KMS-11 (cell line): ENCODE results near the gene EPYC.

Source experiments
- H2AFZ ChIP-seq: fragments of 200-600 bp; sonication (generic); 2 replicates; pipeline ENCODE4 v1.6.1; 2016; ENCODE audit warnings: antibody characterized with exemption, mixed run types, low read depth
- H3K27ac ChIP-seq: fragments of 200-600 bp; sonication (generic); 2 replicates; pipeline ENCODE4 v1.6.1; 2016; ENCODE audit warnings: mild to moderate bottlenecking, mixed run types
- H3K27me3 ChIP-seq: fragments of 200-600 bp; sonication (generic); 2 replicates; pipeline ENCODE4 v1.6.1; 2017; ENCODE audit warnings: mild to moderate bottlenecking, low read depth, mixed run types, moderate library complexity; ENCODE audit not compliant: insufficient read depth
- H3K36me3 ChIP-seq: fragments of 200-600 bp; sonication (generic); 2 replicates; pipeline ENCODE4 v1.6.1; 2017; ENCODE audit warnings: mild to moderate bottlenecking, mixed run types; ENCODE audit not compliant: insufficient read depth
- H3K4me1 ChIP-seq: fragments of 200-600 bp; sonication (generic); 2 replicates; pipeline ENCODE4 v1.6.1; 2016; ENCODE audit warnings: mild to moderate bottlenecking, low read depth, mixed run types; ENCODE audit not compliant: poor library complexity, severe bottlenecking
- H3K4me2 ChIP-seq: fragments of 200-600 bp; sonication (generic); 2 replicates; pipeline ENCODE4 v1.7.0; 2016; ENCODE audit warnings: mild to moderate bottlenecking, mixed run types
- H3K4me3 ChIP-seq: fragments of 200-600 bp; sonication (generic); IDR thresholded peaks from 2 replicates; pipeline ENCODE4 v1.6.1; 2017; ENCODE audit warnings: low read depth, low read length, mixed read lengths; ENCODE audit not compliant: insufficient read depth
- H3K79me2 ChIP-seq: fragments of 200-600 bp; sonication (generic); 2 replicates; pipeline ENCODE4 v1.6.1; 2016; ENCODE audit warnings: low read depth, mixed run types; ENCODE audit not compliant: insufficient read depth
- H3K9ac ChIP-seq: fragments of 200-600 bp; sonication (generic); 2 replicates; pipeline ENCODE4 v1.6.1; 2016; ENCODE audit warnings: mild to moderate bottlenecking, mixed run types
- H4K20me1 ChIP-seq: fragments of 200-600 bp; sonication (generic); 2 replicates; pipeline ENCODE4 v1.6.1; 2016; ENCODE audit warnings: mild to moderate bottlenecking, mixed run types; ENCODE audit not compliant: insufficient read depth
- CTCF ChIP-seq: fragments of 200-600 bp; sonication (generic); conservative IDR thresholded peaks from 2 replicates; pipeline ENCODE4 v1.6.1; 2017; ENCODE audit warnings: low read depth, mild to moderate bottlenecking, antibody characterized with exemption, low read length, moderate library complexity, mixed read lengths

Gene EPYC

DNA sequence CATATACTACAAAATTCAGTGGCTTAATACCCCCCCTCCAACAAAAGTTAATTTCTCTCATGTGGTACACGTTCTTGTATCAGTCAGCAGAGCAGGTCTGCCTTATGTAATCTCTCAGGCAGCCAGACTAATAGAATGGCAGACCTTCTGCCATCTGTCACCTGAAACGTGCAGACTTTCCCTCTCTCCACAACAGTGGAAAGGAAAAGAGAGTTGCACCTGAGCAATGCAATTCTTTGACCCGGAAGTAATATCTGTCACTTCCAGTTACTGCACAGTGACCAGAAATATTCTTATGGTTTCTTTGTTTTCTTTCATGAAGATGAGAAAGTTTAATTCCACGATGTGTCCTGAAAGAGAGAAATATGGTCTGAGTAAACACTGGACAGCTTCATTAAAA, 38.6 kb upstream of the EPYC start:
- no peak overlapping the region for H3K4me2 ChIP-seq
- H3K9ac ChIP-seq: no peak overlapping the region
- no peak overlapping the region for H2AFZ ChIP-seq
- no peaks in the 10 kb centered on the region for H3K79me2 ChIP-seq
- H3K4me1 ChIP-seq: no peaks in the 10 kb centered on the region
- H4K20me1 ChIP-seq: no peaks in the 10 kb centered on the region
- no peaks in the 10 kb centered on the region for H3K36me3 ChIP-seq
- TF ChIP-seq CTCF: no peak
- no peaks in the 10 kb centered on the region for H3K27me3 ChIP-seq
- H3K27ac ChIP-seq: no peak overlapping the region
- no peak overlapping the region for H3K4me3 ChIP-seq

DNA sequence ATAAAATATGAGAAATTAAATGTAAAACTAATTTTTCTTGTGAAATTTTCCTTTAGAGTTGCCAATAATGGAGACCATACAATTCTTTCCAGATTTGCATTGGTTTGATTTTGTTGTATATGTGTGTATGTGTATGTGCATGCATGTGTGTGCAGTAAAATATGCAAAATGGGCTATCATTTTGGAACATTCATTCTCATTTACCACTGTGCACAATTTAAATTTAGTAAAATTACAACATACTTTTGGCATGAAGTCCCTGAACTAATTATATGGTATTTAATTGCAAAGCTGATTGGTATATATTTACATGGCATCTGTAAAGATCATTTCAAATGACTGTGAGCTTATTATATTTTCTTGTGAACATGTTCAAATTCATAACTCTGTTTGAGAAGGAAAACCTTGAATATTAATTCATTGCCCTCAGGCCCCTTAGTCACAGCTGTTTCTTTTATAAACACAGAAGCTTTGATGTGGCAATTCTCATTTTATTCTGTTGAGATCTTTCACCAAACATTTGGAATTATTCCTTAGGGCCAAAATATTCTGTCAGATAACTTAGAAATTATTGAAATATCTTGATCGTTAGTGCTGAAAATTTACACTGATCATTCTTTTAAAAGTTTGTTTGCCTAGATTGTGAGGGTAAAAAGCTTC, 35.5 kb upstream of the EPYC start:
- Histone ChIP-seq H3K27me3 (no peaks in the 10 kb centered on the region), H3K79me2 (no peaks in the 10 kb centered on the region), H3K4me3 (no peak overlapping the region), H3K36me3 (no peaks in the 10 kb centered on the region), H3K27ac (no peak overlapping the region), H2AFZ (no peak overlapping the region), H3K4me1 (no peaks in the 10 kb centered on the region), H3K9ac (no peak overlapping the region), H3K4me2 (no peak overlapping the region), H4K20me1 (no peaks in the 10 kb centered on the region)
- no peak for TF ChIP-seq CTCF

- Histone ChIP-seq H3K27ac (no peak overlapping the region), H3K9ac (no peak overlapping the region), H3K4me2 (no peak overlapping the region), H2AFZ (no peak overlapping the region), H3K4me1 (no peaks in the 10 kb centered on the region), H4K20me1 (no peaks in the 10 kb centered on the region), H3K36me3 (no peaks in the 10 kb centered on the region), H3K79me2 (no peaks in the 10 kb centered on the region), H3K4me3 (no peak overlapping the region), H3K27me3 (no peaks in the 10 kb centered on the region)
- TF ChIP-seq CTCF: no peak
These were observed 32.5 kb upstream of the EPYC start for GRCh38 chr12:91037276-91037675.

- Histone ChIP-seq H3K9ac (no peak overlapping the region), H3K4me2 (no peak overlapping the region), H4K20me1 (no peaks in the 10 kb centered on the region), H3K4me1 (no peaks in the 10 kb centered on the region), H2AFZ (no peak overlapping the region), H3K27me3 (no peaks in the 10 kb centered on the region), H3K27ac (no peak overlapping the region), H3K4me3 (no peak overlapping the region), H3K36me3 (no peaks in the 10 kb centered on the region), H3K79me2 (no peaks in the 10 kb centered on the region)
- no peak for TF ChIP-seq CTCF
These were observed 28.5 kb upstream of the EPYC start for GRCh38 chr12:91033251-91033650.
